ENCODE measurements around the gene NR2F1. TPM values are rescaled to one million over a fixed set of nuclear protein-coding genes. Genes with fewer than 3 reads are reported as not detected.

The NR2F1 gene
- total and polyA plus RNA-seq, 2 donors (not counting 1 experiment from before 2014, with no cell fraction given) = not detected

DNA sequence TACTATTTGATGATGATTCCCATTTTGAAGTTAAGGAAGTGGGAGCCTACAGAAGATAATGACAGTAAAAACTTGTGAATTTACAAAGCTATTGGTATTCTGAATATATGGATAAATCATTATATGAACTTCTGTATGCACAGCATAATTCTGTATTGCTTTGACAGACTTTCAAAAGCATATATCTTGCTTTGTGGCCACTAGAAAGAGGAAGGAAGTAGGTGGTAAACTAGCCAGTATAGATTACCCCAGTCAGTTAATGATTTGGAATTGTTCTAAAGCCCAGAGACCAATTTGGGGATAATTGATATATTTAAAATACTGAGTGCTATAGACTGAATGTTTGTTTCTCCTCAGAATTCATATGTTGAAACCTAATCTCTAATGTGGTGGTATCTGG is 53.0 kb downstream of the NR2F1 start:
- H3K27me3 ChIP-seq (replicated peaks in 1 of 4; ENCODE audit: control extremely low read depth in 1 of 4, control insufficient read depth in 3 of 4, insufficient read depth in 4 of 4, low read length in 3 of 4) = no peaks in the 10 kb centered on the region
- intact Hi-C loops (cut with micrococcal nuclease) = no loop called here
- no peak for ATAC-seq (ENCODE audit: low read depth)
- no peaks in the 10 kb centered on the region for H3K27me3 Mint-ChIP-seq
- H3K79me2 ChIP-seq (ENCODE audit: control insufficient read depth, insufficient read depth, low read length) = no peaks in the 10 kb centered on the region
- CTCF ChIA-PET = no interaction called here
- no peak overlapping the region for H3K9ac ChIP-seq (ENCODE audit: low read length)
- no peaks in the 10 kb centered on the region for H3K9me3 Mint-ChIP-seq (ENCODE audit: insufficient read depth)
- H3K27ac ChIP-seq (ENCODE audit: low read length in 2 of 2) = no peak overlapping the region
- no peaks in the 10 kb centered on the region for H3K9me3 ChIP-seq (ENCODE audit: control extremely low read depth in 1 of 3, control insufficient read depth in 2 of 3, insufficient read depth in 1 of 3, low read length in 2 of 3)
- POLR2A ChIA-PET = no interaction called here
- no peak overlapping the region for H3K27ac Mint-ChIP-seq
- H4K20me1 ChIP-seq (ENCODE audit: control insufficient read depth, insufficient read depth, low read length, poor library complexity, severe bottlenecking) = no peaks in the 10 kb centered on the region
- no peak for TF ChIP-seq EZH2 (IDR thresholded peaks at IDR 0.05; ENCODE audit: borderline replicate concordance, insufficient read depth, low read depth, low read length, poor library complexity, severe bottlenecking)
- TF ChIP-seq, protein P1, sequence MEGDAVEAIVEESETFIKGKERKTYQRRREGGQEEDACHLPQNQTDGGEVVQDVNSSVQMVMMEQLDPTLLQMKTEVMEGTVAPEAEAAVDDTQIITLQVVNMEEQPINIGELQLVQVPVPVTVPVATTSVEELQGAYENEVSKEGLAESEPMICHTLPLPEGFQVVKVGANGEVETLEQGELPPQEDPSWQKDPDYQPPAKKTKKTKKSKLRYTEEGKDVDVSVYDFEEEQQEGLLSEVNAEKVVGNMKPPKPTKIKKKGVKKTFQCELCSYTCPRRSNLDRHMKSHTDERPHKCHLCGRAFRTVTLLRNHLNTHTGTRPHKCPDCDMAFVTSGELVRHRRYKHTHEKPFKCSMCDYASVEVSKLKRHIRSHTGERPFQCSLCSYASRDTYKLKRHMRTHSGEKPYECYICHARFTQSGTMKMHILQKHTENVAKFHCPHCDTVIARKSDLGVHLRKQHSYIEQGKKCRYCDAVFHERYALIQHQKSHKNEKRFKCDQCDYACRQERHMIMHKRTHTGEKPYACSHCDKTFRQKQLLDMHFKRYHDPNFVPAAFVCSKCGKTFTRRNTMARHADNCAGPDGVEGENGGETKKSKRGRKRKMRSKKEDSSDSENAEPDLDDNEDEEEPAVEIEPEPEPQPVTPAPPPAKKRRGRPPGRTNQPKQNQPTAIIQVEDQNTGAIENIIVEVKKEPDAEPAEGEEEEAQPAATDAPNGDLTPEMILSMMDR (IDR thresholded peaks at IDR 0.05) = no peak
- H3K4me3 Mint-ChIP-seq = no peak overlapping the region
- H3K4me2 ChIP-seq (replicated peaks; ENCODE audit: low read depth, low read length, poor library complexity, severe bottlenecking) = no peak overlapping the region
- peaks cover 0 to 1% of the 10 kb centered on the region in 2 experiments for H3K36me3 ChIP-seq (replicated peaks in 1 of 2; ENCODE audit: control extremely low read depth in 1 of 2, control insufficient read depth in 1 of 2, extremely low read depth in 1 of 2, insufficient read depth in 2 of 2, low read length in 1 of 2)
- H3K4me1 Mint-ChIP-seq = peaks cover 1% of the 10 kb centered on the region
- H2AFZ ChIP-seq (ENCODE audit: insufficient read depth, low read depth, low read length, poor library complexity, severe bottlenecking) = no peak overlapping the region
- H3K4me3 ChIP-seq (ENCODE audit: control extremely low read depth in 1 of 5, extremely low read depth in 1 of 5, insufficient read depth in 1 of 5, low read depth in 2 of 5, low read length in 4 of 5) = no peak overlapping the region
- no peaks in the 10 kb centered on the region for H3K4me1 ChIP-seq (ENCODE audit: control insufficient read depth in 2 of 2, insufficient read depth in 2 of 2, low read length in 2 of 2)
- no peak for DNase-seq

DNA sequence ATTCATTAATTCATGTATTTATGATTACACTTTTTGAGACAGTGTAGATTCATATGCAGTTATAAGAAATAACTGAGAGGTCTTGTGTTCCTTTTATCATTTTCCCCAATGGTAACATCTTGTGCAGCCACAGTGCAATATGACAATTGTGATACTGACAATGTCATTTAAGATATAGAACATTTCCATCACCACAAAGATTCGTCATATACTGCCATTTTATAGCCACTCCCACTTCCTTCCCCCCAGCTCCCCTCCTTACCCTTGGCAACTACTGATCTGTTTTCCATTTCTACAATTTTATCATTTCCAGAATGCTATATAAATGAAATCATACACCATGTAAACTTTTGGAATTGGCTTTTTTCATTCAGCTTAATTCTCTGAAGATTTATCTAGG is 53.8 kb downstream of the NR2F1 start:
- no peaks in the 10 kb centered on the region for H3K4me1 ChIP-seq (ENCODE audit: control insufficient read depth in 2 of 2, insufficient read depth in 2 of 2, low read length in 2 of 2)
- H3K9ac ChIP-seq (ENCODE audit: low read length) = no peak overlapping the region
- ChIA-PET POLR2A (no interaction called here), CTCF (no interaction called here)
- no peaks in the 10 kb centered on the region for H3K79me2 ChIP-seq (ENCODE audit: control insufficient read depth, insufficient read depth, low read length)
- H3K27ac ChIP-seq (ENCODE audit: low read length in 2 of 2) = no peak overlapping the region
- Mint-ChIP-seq H3K4me1 (peaks cover 1% of the 10 kb centered on the region), H3K27me3 (no peaks in the 10 kb centered on the region), H3K4me3 (no peak overlapping the region), H3K27ac (no peak overlapping the region), H3K9me3 (ENCODE audit: insufficient read depth) (no peaks in the 10 kb centered on the region)
- DNase-seq (no peak), ATAC-seq (ENCODE audit: low read depth) (no peak)
- H3K4me2 ChIP-seq (replicated peaks; ENCODE audit: low read depth, low read length, poor library complexity, severe bottlenecking) = no peak overlapping the region
- no peak for TF ChIP-seq EZH2 (IDR thresholded peaks at IDR 0.05; ENCODE audit: borderline replicate concordance, insufficient read depth, low read depth, low read length, poor library complexity, severe bottlenecking)
- TF ChIP-seq, protein P1 (IDR thresholded peaks at IDR 0.05) = no peak
- no peak overlapping the region for H3K4me3 ChIP-seq (ENCODE audit: control extremely low read depth in 1 of 5, extremely low read depth in 1 of 5, insufficient read depth in 1 of 5, low read depth in 2 of 5, low read length in 4 of 5)
- no peaks in the 10 kb centered on the region for H3K27me3 ChIP-seq (replicated peaks in 1 of 4; ENCODE audit: control extremely low read depth in 1 of 4, control insufficient read depth in 3 of 4, insufficient read depth in 4 of 4, low read length in 3 of 4)
- H3K36me3 ChIP-seq (replicated peaks in 1 of 2; ENCODE audit: control extremely low read depth in 1 of 2, control insufficient read depth in 1 of 2, extremely low read depth in 1 of 2, insufficient read depth in 2 of 2, low read length in 1 of 2) = peaks cover 0 to 1% of the 10 kb centered on the region in 2 experiments
- H4K20me1 ChIP-seq (ENCODE audit: control insufficient read depth, insufficient read depth, low read length, poor library complexity, severe bottlenecking) = no peaks in the 10 kb centered on the region
- no peak overlapping the region for H2AFZ ChIP-seq (ENCODE audit: insufficient read depth, low read depth, low read length, poor library complexity, severe bottlenecking)
- H3K9me3 ChIP-seq (ENCODE audit: control extremely low read depth in 1 of 3, control insufficient read depth in 2 of 3, insufficient read depth in 1 of 3, low read length in 2 of 3) = no peaks in the 10 kb centered on the region
- WGBS (ENCODE audit: insufficient coverage) = 57% methylated on average over 1 of the region's 1 CpG
- intact Hi-C loops (cut with micrococcal nuclease) = no loop called here
